UCSD-AML1 (cell line): ENCODE measurements around the gene ABCG4.
"Not testable (repeated sequence)": the region's sequence is repeated elsewhere in the genome, so short reads cannot be mapped to it uniquely, and the experiment has no call there.

ENCODE experiments used
- DNase-seq: peaks from one replicate; lab custom pipeline; 2025; ENCODE audit not compliant: unreplicated experiment; lab: John Stamatoyannopoulos, UW

The ABCG4 gene

DNA sequence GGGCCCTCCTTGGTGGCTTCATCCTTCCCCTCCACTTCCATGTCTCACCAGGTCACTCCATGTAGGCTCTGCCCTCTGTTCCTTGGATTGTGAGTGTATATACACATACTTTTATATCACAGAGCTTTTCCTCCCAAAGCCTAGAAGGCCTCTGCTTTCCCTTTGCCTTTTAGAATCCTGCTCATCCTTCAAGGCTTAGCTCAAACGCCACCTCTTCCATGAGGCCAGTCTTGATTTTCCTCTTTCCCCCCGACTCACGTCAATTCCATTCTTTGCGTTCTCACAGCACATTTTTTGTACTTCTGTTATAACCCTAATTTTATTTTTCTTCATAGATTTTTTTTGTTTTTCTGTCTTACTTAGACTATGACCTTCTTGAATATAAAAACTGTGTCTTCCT lies 3.8 kb downstream of the ABCG4 start:
- DNase-seq = no peak

DNA sequence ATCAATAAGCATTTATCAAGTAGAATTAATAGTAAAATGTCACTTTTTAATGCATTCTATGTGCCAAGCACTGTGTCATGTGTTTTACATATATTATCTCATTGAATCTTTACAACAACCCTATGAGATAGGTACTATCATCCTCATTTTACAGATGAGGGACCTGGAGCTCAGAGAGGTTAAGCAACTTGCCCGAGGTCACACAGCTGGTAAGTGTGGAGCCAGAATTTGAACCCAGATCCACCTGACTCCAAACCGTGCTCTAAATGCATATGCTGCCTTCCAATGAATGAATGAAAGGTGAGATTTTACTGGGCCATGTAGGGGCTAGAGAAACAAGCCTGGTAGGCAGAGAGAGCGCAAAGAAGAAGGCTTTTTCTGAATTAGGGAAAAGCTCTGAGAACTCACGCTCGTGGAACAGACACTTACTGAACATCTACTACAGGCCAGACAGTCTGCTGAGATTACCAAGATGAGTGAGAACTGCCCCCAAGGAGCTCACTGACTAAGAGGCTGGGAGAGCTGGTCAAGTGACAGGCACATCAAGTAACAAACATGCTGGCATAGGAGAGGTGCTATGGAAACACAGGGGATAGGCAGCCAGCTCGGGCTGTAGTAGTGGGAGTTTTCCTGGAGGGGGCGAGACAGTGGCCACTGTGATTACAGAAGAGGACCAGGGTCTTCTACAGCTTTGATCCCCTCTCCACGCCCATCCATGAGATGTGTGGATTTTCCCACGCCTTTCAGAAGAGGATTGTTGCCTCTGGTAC lies 4.4 kb downstream of the ABCG4 start:
- no peak for DNase-seq

DNA sequence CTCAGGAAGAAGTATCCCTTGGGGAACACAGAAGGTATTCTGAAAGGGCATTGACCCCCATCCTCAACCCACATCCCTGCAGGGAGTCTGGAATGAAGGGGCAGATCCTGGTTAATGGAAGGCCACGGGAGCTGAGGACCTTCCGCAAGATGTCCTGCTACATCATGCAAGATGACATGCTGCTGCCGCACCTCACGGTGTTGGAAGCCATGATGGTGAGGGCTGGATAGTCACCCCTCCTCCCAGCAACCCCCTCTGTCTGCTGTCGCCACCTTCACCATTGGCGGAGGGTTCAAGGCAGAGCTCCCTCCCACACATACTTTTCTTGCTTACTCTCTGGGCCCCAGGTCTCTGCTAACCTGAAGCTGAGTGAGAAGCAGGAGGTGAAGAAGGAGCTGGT lies 5.3 kb downstream of the ABCG4 start:
- no peak for DNase-seq

DNA sequence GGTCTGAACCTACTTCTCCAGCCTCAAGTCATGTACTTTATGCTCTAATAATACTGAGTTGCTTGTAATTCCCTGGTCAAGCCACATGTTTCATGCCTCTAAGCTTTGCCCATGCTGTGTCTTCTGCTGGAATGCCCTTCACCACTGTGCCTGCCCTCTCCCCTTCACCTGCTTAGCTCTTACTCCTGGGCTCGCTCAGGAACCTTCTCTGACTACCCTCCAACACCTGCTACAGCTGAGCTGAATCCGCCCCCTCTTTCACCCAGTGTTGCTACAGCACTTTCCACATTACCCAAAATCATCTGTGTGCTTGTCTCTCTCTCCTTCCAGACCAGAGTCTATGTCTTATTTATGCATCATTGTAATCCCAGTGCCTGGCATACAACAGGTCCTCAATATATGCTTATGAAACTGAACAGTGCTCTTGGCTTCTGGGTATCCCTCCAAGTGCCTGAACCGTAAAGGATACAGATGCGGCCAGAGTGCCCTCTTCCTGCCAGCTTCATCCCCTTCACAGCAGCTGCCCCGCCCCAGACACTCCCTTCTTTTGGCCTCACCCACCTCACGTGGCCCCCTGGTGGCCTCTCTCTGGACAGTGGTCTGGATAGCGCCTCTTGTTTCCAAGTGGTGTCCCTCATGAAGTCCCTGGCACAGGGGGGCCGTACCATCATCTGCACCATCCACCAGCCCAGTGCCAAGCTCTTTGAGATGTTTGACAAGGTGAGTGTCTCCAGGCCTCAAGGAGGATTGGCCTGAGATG lies 7.1 kb downstream of the ABCG4 start:
- DNase-seq = peak; percentile 54

DNA sequence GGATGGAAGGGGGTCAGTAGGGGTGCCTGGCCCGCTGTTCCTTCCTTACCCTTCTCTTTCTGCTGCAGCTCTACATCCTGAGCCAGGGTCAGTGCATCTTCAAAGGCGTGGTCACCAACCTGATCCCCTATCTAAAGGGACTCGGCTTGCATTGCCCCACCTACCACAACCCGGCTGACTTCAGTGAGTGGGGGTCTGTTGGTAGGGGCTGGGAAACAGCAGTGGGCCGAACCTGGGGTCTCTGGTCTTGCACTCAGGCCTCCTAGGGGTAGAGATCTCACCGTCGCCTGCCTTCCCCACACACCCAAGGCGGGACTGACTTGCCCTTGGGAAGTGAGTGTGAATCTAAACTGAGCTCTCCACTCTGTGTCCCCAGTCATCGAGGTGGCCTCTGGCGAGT lies 7.6 kb downstream of the ABCG4 start:
- DNase-seq = no peak

DNA sequence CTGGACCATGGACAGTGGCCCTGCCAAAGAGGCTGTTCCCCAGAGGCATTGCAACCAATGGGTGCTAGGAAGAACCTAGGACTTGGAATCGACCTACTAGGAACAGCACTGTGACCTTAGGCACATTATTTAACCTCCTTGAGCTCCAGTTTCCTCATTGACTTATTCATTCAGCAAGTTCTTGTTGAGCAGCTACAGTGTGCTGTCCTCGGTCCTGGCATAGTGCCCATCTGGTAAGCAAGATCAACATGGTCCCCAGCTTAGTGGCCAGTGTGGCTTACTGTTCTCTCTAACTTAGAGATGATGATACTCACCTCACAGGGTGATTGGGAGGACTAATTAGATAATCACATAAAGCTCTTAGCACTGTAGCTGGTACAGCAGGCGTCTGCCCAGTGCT lies 8.2 kb downstream of the ABCG4 start:
- DNase-seq = no peak

DNA sequence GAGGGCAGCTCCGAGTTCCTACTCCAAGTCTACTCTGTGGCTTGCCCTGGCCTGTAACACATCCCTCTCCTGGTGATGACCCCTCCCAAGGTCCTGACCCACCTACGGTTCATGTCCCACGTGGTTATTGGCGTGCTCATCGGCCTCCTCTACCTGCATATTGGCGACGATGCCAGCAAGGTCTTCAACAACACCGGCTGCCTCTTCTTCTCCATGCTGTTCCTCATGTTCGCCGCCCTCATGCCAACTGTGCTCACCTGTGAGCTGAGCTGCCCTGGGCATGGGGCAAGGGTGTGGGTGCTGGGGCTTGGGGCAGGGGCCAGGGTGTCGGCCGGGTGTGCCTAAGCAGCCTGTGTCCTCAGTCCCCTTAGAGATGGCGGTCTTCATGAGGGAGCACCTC lies 9.6 kb downstream of the ABCG4 start:
- DNase-seq = no peak

DNA sequence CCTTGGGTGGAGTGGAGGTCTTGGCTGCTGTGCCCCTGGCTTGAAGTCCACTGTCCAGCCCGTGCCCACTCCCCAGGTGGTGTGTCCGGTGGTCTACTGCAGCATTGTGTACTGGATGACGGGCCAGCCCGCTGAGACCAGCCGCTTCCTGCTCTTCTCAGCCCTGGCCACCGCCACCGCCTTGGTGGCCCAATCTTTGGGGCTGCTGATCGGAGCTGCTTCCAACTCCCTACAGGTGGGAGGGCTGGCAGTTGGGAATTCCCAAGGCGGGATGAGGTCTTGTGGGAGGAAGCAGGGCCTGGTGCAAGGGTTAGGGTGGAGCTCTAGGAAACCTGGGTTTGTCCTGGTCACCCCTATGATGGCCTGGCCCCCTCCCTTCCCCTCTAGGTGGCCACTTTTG lies 11.3 kb downstream of the ABCG4 start:
- no peak for DNase-seq

DNA sequence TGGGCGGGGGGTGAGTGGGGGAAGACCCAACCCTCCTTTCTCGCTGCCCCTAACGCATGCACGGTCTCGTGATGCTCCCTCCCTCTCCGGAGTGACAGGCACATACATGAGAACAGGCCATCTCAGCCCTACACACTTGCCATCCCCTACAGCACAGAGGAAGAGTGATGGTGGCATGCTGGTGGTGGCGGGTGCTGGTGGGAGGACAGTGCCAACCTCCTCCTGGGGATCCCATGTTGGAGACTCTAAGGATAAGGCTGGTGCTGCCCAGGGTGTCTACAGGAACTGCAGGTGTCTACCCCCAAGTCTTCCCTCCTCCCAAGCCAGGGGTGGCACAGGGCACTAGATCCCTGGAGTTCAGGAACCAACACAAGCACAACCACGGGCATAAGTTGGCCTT lies 13.0 kb downstream of the ABCG4 start:
- DNase-seq = no peak

DNA sequence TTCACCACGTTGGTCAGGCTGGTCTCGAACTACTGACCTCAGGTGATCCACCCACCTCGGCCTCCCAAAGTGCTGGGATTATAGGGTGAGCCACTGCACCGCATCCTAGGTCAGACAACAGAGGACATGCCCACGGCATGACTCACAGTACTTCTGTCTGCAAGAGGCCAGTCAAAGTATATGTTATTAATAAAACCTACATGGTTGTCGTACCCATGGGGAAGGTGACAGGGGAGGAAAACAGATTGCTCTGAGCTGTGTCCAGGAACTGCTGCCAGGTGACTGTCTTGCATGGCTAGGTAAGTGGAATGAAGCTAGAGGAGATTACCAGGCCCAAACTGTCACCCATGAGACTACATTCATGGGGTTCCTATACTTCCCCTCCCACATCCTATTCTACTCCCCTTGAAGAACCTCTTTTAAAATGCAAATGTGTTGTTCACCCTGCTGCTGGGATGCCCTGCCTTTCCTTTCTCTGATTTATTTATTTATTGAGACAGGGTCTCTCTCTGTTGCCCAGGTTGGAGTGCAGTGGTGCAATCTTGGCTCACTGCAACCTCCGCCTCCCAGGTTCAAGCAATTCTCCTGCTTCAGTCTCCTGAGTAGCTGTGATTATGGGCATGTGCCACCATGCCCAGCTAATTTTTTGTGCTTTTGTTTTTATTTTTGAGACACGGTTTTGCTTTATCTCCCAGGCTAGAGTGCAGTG lies 17.7 kb downstream of the ABCG4 start:
- DNase-seq = no peak

DNA sequence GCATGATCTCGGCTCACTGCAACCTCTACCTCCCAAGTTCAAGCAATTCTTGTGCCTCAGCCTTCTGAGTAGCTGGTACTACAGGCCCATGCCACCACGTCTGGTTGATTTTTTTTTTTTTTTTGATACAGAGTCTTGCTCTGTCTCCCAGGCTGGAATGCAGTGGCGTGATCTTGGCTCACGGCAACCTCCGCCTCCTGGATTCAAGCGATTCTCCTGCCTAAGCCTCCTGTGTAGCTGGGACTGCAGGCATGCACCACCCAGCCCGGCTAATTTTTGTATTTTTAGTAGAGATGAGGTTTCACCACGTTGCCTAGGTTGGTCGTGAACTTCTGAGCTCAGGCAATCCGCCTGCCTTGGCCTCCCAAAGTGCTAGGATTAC lies 18.2 kb downstream of the ABCG4 start:
- not testable (repeated sequence) for DNase-seq

DNA sequence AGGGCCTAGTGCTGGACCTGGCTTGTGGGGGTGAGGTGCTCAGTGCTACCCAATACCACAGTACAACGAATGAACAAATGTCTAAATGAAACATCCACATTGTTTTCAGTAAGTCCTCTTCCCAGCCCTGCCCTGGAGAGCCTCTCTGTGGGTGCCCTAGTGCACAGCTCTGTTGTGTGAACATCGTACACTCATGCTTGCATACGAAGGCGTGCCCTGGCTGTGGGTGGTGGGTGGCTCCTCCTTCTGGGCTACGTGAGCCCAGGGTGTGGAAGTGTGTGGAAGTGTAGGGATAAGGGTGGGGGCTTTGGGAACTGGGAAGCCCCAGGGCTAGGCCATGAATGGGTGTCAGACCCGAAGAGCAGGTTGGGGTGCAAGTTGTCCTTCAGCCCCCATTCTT lies 19.1 kb downstream of the ABCG4 start:
- no peak for DNase-seq

DNA sequence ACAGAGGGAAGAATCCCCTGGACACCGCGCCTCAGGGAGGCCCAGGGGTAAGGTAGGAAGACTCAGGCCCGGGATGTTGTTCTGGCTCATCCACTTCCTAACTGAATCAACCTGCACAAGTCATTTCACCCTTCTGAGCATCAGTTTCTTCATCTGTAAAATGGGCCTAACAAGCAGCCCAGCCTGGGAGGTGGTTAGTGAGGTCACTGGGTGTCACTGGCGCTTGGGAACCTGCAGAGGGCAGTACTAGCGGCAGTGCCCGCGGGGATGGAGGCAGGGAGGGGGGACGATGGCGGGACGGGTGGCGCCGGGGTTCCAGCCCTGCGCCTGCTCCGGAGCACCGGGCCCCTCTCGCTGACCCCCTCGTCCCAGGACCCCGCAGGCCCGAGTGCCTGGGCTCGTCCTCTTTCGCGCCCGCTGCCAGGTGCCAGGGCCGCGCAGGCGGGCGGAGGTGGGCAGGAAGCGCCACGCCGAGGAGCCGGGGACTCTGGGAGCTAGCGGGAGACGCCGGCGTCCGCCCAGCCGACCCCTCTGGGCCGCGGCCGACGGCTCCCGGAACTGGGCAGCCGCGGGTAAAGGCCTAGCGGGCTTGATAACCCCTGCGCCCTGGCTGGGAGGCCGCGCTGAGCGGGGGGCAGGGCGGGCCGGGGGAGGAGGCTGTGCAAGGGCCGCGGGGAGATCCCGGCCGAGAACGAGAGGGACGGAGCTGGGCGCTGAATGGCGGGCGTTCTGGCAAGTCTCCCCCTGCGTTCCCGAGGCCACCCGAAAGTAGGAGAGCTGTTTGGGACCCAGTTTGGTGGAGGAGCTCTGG lies 19.8 kb downstream of the ABCG4 start, which contains the start of gene NLRX1:
Gene NLRX1 (plus strand): TSS at position 255 of the 811 bp plus-strand sequence. CDS start 2,679 bp downstream, outside the sequence.
- DNase-seq = peak; percentile 83

DNA sequence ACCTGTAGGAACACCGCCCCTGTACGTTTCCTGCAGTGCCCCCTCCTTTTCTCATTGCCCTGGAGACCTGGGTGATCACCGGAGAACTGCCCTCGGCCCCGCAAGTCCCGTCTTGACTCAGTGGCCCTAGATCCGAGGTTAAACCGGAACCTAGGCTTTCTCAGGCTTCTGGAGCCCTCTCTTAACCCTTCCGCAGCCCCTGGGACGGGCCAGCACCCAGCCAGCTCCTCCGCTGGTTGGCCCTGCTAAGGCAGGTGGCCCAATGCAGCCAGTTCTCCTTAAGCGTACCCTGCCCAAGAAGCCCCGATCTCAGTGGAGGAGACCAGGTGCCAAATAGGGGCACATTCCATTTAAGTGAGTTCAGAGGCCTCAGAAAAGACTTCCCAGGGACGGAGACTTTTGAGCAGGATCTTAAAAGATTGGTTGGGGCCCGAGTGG lies 20.4 kb downstream of the ABCG4 start:
- DNase-seq = peak; percentile 67

DNA sequence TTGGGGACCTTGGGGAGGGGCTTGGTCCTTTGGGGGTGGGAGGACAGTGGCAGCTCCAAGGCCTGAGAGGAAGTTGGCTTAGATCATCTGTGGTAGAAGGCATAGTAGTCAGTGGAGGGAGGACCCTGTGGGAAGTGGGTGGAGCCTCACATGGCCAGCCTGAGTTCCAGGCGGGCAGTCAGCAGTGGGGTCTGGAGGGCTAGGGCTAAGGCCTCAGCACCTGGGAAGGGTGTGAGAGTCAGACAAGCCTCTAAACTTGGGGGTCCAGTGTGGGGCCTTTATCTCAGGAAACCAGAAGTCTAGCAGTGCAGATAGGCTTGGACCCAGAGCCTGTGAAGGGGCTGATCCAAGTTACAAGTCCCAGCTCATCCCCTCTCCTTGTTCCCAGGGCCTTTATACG lies 23.7 kb downstream of the ABCG4 start:
- DNase-seq = peak; percentile 67

DNA sequence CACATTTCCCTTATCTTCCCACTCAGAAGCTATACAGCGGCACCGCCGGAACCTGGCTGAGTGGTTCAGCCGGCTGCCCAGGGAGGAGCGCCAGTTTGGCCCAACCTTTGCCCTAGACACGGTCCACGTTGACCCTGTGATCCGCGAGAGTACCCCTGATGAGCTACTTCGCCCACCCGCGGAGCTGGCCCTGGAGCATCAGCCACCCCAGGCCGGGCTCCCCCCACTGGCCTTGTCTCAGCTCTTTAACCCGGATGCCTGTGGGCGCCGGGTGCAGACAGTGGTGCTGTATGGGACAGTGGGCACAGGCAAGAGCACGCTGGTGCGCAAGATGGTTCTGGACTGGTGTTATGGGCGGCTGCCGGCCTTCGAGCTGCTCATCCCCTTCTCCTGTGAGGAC lies 24.6 kb downstream of the ABCG4 start:
- no peak for DNase-seq

DNA sequence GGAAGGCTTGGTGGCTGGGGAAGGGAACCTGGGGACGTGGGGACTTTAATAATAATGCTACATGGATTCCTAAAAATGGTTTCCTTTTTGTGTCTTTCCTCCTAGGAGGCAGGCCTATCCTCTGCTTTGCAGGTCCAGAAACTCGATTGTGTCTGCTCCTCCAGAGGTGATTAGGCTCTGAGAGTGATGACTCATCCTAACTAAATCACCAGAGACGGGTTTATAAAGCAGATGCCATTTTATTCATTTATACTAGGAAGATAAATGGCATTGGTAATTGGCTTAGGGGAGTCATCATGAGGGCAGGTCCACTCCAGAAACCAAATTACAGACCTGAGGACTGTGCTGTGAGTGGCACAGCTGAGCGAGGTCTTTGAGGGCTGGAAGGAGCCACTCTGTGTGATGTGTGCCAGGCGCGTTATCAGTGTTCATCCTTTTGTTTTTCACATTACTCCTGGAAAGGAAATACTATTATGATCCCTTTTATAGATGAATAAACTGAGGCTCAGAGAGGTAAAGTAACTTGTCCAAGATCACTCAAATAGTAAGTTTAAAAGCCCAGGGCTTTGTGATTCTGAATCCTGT lies 26.7 kb downstream of the ABCG4 start:
- DNase-seq = no peak

DNA sequence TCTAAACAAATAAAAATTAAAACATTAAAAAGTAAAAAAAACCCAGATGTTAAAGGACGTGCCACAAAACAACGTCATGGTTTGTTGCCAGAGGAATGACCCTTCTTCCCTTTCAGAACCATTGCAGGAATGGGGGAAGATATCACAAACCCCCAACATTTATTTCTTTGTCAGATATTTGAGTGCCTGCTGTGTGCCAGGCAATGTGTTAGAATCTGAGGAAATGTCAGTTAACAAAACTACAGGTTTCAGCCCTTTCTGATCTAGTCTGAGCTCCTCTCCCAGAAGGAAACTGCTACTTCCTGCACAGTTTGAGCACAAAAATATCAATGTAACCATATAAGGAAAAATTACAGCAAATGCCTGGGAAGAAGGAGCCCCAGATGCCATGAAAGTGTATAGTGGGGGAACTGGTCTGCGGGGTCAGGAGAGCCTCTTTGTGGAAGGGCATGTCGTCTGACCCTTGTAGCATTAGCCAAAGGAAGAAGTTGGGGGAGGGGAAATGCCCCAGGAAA lies 29.4 kb downstream of the ABCG4 start:
- no peak for DNase-seq

DNA sequence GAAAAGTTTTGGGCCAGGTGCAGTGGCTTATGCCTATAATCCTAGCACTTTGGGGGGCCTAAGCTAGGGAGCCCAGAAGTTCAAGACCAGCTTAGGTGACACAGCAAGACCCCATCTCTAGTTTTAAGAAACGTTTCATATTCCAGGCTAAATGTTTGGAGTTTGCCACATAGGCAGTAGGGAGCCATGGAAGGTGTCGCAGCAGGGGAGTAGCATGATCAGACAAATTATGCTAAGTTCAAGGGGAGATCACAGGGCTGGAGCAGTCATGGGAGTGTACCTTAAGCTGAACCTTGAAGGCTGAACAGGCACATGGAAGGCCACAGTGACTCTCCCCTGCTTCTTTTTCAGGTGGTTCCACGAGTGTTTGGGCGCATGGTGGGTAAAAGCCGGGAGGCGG lies 30.5 kb downstream of the ABCG4 start:
- DNase-seq = no peak

DNA sequence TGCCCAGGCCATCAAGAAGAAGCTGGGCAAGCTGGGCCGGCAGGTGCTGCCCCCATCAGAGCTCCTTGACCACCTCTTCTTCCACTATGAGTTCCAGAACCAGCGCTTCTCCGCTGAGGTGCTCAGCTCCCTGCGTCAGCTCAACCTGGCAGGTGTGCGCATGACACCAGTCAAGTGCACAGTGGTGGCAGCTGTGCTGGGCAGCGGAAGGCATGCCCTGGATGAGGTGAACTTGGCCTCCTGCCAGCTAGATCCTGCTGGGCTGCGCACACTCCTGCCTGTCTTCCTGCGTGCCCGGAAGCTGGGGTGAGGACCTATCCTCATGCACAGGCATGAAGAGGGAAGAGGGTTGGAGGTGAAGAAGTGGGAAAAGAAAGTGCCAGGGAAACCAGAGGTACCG lies 31.1 kb downstream of the ABCG4 start:
- no peak for DNase-seq
